Limb (tissue), 2 donors: ENCODE measurements around the gene C8G.

Source experiments
- DNase-seq, 2 donors: peaks; one replicate each; pipeline ENCODE4 v3.0.0-alpha.2; 2016; ENCODE audit errors: extremely low spot score in 2 of 2

The C8G gene

DNA sequence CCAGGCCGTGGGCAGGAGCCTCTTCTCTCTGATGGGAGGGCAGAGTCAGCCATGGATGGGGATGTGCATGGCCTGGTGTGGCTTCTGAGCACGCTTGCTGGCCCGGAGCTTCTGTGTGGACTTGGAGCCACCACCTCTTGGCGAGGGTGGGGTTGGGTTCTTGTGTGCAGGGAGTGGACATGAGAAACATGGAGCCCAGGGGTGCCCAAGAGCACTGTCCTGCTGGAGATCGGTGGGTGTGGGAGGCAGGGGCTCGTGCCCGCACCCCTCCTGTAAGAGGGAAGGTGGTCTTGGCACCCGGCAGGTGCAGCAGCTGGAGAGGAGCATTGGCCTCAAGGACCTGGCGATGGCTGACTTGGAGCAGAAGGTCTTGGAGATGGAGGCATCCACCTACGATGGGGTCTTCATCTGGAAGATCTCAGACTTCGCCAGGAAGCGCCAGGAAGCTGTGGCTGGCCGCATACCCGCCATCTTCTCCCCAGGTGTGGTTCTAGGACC is 24.3 kb upstream of the C8G start:
- no peak for DNase-seq

DNA sequence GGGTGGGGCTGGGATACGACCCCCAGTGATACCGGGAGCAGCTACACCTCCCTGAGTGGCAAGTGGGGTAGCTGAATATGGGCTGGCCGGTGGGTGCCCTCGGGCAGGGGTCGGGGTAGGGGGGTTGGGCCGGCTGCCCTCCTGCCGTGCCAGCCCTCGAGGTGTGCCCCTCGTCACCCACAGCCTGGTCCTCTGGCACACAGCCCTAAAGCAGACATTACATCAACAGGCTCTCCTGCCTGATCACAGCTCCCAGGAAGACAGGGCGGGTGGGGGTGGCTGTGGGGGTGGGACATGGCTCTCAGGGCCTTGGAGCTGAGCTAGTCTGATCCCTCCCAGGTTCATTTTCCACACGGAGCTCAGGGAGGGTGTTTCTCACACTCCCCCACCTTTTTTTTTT is 23.7 kb upstream of the C8G start:
- DNase-seq = no peak

DNA sequence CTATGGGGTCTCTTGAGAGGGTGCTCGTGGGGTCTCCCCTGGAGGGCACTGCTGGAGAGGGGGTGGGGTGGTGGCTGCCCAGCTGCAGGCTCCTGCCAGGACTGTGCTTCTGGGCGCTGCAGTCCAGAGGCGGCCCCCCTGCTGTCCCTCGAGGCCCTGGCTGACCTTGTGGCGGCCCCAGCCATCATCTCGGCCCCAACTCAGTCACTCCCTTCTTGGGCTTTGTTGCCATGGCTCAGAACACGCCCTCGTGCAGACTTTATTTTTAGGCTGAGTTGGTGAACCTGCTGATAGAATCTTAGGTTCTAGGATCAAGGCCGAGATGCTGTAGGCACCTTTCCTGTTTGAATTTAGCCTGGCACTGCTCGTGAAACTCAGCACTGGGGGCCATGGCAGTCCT is 23.3 kb upstream of the C8G start:
- no peak for DNase-seq

DNA sequence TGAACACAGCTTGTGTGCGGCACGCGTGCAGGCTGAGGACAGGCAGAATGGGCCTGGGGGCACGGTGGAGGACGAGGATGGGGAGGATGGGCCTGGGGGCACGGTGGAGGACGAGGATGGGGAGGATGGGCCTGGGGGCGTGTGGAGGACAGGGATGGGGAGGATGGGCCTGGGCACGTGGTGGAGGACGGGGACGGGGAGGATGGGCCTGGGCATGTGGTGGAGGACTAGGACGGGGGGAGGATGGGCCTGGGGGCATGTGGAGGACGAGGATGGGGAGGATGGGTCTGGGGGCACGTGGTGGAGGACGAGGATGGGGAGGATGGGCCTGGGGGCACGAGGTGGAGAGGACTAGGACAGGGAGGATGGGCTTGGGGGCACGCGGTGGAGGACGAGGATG is 22.5 kb upstream of the C8G start:
- DNase-seq = no peak

DNA sequence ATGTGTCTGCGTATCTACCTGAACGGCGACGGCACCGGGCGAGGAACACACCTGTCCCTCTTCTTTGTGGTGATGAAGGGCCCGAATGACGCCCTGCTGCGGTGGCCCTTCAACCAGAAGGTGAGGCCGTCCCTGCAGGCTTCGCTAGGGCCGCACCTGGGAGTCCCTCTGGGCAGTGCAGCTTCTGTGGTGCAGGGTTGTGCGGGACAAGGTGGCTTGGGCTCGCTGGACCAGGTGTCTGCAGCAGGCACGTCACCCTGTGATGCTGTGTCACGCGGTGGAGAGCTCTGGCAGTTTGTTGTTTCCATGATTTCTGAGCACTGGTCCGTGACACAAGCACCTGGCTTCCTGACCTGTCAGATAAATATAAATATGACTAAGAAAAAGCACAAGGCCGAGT is 21.2 kb upstream of the C8G start:
- no peak for DNase-seq

DNA sequence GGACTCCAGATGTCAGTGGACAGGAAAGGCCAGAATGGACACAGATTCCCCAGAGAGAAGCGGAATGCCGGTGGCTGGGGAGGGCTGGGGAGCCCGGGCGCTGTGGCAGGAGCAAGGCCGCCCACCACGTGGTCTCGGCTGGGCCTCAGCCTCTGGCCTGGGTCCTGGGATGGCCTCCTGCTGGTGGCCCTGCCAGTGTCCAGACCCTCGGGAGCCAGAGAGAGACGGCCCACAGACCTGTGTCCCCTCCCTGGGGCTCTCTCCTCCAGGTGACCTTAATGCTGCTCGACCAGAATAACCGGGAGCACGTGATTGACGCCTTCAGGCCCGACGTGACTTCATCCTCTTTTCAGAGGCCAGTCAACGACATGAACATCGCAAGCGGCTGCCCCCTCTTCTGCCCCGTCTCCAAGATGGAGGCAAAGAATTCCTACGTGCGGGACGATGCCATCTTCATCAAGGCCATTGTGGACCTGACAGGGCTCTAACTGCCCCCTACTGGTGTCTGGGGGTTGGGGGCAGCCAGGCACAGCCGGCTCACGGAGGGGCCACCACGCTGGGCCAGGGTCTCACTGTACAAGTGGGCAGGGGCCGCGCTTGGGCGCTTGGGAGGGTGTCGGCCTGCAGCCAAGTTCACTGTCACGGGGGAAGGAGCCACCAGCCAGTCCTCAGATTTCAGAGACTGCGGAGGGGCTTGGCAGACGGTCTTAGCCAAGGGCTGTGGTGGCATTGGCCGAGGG is 19.5 kb upstream of the C8G start:
- no peak for DNase-seq

DNA sequence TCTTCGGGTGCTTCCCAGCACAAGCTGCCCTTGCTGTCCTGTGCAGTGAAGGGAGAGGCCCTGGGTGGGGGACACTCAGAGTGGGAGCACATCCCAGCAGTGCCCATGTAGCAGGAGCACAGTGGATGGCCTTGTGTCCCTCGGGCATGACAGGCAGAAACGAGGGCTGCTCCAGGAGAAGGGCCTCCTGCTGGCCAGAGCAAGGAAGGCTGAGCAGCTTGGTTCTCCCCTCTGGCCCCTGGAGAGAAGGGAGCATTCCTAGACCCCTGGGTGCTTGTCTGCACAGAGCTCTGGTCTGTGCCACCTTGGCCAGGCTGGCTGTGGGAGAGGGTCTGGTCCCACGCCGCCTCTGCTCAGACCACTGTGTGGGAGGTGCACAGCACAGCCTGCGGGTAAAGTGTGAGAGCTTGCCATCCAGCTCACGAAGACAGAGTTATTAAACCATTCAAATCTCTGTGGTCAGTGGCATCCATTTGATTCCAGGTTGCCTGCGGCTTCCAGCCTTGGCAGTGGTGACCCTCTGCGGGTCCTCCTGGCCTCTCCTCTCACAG is 18.8 kb upstream of the C8G start:
- DNase-seq = no peak

DNA sequence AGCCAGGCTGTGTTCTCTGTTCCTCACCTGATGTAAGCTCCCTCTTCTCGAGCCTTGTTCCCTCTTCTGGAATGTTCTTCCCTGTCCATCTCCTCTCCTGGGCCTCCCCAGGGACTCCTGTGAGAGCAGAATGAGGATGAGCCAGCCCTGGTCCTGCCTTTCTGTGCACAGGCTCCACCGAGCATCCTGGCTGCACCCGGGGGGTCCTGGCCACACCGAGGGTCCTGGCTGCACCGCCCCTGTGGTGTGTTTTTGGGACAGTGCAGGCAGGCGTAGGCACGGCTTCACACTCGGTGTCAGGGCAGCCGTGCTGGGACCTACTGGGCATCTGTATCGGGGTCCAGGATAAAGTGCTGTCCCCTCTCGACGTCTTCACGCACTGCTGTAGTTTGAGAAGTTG is 18.3 kb upstream of the C8G start:
- no peak for DNase-seq

DNA sequence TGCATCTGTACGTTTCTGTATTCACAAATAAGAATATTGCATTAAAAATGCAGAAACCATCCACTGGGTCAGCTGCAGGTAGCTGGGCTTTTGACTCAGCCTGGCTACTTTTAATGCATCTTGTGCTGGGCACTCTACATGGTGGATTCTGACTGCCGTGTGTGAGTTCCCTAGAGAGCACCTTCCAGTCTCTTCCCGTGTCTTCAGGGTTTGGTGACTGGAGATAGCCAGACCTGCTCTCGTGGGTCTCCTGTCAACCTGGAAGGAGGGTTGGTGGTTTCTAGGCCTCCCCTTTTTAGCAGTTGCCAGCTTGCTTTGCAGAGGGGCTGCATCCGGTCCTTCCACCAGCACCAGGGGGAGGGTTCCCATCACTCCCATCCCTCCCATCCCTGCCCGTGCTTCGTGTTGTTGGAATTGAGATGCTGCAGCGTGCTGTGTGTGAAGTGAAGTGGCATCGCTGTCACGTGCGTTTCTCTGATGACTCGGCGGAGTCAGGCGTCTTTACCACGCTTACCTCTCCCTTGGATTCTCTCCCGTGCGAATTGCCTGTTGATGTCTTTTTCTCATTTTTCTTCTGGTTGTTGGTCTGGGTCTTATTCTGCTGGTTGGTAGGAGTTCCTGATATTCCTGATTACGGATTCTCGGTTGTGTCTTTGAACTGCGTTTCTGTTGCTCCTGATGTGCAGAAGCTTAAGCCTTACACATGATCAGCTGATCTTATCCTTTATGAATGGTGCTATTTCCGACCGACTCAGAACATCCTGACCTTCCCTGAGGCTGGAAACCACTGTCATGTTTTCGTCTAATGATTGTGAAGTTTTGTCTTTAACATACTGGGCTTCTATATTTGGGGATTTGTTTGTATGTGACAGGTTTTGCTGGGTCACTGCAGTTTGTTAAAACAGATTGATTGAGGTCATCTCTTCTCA is 17.4 kb upstream of the C8G start:
- no peak for DNase-seq

DNA sequence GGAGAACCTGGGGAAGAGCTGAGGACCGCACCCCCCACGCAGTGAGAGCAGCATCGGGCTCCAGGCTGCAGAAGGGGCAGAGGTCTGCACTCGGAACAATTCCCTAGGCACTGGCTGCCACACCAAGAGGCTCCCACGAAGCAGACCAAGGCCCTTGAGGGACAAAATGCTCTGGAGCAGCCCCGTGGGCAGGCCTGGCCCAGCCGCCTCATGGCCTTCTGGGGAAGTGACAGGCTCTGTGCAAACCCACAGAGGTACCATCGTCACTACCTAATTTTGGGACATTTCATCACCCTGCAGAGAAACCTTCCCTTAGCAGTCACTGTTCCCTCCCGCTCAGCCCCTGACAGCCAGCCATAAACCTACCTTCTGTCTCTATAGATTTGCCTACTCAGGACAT is 16.5 kb upstream of the C8G start:
- DNase-seq = no peak

DNA sequence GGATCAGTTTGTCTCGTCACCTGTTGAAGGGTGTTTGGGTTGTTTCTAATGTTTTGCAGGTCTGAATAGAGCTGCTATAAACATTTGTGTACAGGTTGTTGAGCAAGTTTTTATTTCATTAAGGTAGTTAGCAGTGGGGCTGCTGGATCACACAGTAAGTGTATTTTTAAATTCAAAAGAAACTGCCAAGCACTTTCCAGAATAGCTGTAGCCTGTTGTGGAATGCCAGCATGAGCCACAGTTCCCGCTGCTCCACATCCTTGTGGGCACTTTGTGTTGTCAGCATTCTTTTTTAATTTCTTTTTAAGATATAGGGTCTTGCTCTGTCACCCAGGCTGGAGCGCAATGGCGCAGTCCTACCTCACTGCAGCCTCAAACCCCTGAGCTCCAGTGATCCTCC is 15.0 kb upstream of the C8G start:
- DNase-seq = no peak

DNA sequence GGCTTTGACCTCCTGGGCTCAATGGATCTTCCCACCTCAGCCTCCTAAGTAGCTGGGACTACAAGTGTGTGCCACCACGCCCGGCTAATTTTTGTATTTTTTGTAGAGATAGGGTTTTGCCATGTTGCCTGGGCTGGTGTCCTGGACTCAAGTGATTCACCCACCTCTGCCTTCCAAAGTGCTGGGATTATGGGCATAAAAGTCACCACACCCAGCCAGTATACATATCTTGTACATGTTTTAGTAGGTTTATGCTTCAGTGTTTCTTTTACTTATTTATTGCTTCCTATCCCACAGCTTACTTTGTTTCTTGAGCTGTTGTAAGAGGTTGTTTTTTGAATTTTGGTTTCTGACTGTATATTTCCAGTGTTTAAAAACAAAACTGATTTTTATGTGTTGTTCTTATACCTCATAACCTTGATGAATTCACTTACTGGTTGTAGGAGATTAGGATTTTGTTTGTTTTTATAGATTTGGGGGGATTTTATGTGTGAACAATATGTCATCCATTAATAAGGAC is 13.4 kb upstream of the C8G start:
- DNase-seq = no peak

DNA sequence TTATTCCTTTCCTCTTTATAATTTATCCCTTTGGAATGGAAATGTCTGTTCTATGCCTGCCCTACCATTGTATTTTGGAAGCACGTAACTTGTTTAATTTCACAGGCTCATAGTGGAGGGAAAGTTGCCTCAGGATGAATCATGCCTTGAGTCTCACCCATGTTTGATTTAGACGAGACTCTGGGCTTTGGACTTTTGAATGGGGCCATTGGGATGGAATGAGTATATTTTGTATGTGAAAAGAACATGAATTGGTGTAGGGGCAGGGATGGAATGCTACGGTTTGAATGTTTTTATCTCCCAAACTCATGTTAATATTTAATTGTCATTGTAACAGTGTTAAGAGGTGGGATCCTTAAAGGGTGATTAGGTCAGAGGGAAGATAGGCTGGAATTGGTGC is 10.8 kb upstream of the C8G start:
- DNase-seq = no peak

DNA sequence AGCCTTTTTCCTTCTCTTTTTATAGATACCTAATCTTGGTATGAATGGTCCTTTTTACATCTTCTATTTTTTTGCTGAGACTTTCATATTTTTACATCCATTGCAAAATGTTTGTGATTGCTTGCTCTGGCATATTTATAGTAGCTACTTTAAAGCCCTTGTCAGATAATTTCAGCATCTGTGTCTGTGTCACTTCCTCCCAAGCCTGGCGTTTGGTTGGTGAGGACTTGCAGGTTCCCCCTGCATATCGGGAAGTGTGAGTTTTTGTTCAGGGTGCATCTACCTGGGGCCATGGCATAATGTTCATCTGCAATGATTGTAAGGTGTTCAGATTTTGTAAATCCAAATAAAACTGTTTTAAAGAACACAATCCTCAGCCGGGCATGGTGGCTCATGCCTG is 9.4 kb upstream of the C8G start:
- no peak for DNase-seq

DNA sequence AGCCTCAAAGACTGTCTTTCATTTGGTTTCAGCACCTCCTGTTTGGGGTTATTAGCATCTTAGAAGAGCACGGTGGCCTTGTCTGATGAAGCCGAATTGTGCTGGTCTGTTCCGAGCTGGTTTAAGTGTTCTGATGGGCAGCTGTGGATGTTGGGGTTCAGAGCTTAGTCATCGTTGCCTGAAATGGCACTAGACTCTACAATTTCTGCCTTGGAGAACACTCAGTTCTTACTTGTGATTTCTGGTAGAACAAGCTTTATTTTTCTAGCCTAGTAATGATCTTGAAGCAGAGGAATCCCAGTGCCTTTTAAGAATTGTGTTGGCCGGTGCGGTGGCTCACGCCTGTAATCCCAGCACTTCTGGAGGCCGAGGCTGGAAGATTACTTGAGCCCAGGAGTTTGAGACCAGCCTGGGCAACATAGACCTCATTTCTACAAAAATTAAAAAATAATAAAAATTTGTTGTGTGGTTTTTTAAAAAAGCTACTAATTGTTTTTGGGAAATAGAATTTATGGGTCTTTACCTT is 8.3 kb upstream of the C8G start:
- DNase-seq = no peak

DNA sequence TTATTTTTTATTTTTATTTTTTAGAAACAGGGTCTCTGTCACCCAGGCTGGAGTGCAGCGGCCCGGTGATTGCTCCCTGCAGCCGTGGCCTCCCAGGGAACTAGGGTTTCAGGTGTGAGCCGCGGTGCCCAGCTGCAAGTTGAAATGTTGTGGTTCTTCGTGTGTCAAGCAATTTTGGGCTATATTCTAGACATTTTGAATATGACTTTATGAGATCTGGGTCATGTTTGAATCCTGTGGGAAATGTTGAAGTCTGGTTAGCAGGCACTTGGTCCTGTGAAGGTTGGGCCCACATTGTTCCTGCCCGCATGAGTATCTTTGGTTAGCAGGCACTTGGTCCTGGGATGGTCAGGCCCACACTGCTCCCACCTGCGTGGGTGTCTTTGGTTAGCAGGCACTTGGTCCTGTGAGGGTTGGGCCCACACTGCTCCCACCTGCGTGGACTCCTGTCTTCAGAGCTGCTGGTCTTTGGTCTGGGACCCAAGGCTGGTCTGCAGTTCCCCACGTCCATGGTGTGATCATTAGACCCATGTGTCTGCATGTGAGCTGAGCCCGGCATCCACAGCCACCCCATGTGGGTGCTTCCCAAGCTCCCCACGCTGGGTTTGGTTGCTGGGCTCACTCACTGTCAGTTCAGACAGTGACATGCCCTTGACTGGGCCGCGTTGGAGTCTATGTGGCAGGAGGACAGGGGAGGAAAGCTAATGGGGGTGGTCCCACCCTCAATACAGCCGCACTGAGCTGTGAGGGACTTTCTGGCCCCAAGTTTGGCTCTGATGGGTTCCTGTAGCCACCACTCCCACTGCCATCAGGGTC is 7.6 kb upstream of the C8G start:
- DNase-seq = no peak

DNA sequence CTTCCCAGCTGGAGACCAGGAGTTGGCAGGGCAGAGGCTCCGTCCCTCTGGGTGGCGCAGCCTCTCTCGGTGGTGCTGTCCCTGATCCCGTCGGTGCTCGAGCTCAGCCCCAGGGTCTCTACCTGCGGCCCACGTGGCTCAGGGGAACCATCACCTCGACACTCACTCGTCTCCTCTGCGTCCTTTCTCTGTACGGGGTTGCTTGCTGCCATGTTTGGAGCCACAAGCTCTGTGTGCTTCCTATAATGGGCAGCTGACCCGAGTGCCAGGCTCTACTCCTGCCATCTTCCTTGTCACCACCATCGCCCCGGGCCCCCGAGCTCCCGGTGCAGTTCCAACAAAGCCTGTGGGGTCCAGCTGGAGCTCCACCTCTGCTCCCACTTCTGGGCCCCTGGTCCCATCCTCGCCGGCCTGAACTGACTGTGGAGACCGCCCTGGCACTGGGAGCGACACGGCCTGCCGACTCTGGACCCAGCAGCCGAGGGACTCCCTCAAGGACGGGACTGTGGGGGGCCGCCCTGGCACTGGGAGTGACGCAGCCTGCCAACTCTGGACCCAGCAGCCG is 5.5 kb upstream of the C8G start:
- no peak for DNase-seq

DNA sequence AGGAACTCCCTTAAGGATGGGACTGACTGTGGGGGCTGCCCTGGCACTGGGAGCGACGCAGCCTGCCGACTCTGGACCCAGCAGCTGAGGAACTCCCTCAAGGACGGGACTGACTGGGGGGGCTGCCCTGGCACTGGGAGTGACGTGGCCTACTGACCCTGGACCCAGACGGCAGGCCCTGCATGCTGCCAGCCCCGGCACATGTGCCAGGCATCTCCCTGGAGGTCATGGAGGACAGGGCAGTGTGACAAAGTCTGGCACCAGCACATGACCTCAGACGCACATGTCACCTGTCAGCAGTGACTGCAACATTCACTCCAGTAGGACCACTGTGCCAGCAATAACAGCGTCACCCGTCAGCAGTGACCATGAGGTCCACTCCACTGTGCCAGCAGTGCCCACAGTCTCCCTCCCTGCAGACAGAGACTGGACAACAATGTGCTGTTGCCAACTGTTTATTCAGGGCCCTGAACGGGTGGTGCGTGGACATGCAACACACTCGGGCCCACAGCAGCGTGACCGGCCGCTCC is 5.0 kb upstream of the C8G start:
- DNase-seq = no peak

DNA sequence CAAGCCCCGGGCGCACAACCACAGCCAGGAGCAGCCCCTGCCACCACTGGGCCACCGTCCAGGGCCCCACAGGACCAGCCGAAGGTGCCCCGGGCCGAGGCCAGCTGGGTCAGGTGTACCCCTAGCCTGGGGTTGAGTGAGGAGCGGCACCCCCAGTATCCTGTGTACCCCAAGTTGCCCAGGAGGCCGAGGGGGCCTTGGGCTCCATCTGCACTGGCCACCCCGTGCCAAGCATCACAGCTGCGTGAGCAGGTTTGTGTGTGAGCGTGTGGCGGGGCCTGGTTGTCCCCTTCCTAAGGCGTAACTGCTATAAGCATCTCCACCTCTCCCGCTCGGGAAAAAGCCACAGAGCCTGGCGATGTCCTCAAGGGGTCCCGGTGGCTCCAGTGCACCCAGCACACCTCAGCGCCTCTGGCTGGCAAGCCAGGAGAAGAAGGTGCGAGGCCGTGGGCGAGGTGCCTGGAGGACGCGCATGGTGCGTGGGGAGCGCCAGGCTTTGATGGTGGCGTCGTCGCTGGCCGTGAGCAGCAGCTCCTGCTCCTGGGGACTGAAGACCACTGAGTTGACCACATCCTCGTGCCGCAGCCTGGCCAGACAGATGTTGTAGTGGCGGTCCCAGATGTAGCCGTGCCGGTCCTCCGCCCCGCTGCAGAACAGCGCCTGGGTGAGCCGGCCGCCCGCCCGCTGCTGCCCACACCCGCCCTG is 4.4 kb upstream of the C8G start:
- DNase-seq = no peak
